A673 (cell line): ENCODE measurements around the gene BEND3. TPM values are rescaled to one million over a fixed set of nuclear protein-coding genes. Genes with fewer than 3 reads are reported as not detected.
"Not testable (repeated sequence)": the region's sequence is repeated elsewhere in the genome, so short reads cannot be mapped to it uniquely, and the experiment has no call there.

Experiments used
- BruUV-seq: library from RNA; stranded (reverse); fragments of 400-500 nt; replicated peaks from 2 replicates; lab custom pipeline; 2021; lab: Mats Ljungman, UMichigan
- CTCF ChIA-PET: fragments of 300-600 bp; sonication (Branson Sonifier 250); formaldehyde crosslinking; loops from one replicate; lab custom pipeline; 2022; ENCODE audit warnings: antibody characterized with exemption; lab: Charles Lee
- POLR2A ChIA-PET: fragments of 300-600 bp; sonication (Branson Sonifier 250); formaldehyde crosslinking; loops from one replicate; lab custom pipeline; 2022; ENCODE audit warnings: antibody characterized with exemption; ENCODE audit not compliant: low non-redundant PET; lab: Charles Lee
- DNase-seq: peaks from one replicate; pipeline ENCODE4 v3.0.0-alpha.2; 2015; ENCODE audit warnings: low spot score
- H3K27ac ChIP-seq: fragments of 200-600 bp; sonication (generic); 2 replicates; pipeline ENCODE4 v1.5.1; 2016; ENCODE audit warnings: mixed run types, low read depth, mild to moderate bottlenecking, mixed read lengths, antibody characterized with exemption, low read length; ENCODE audit not compliant: poor library complexity, severe bottlenecking
- H3K27me3 ChIP-seq: fragments of 200-600 bp; sonication (generic); replicated peaks from 2 replicates; pipeline ENCODE4 v1.6.1; 2017; ENCODE audit warnings: mixed run types, low read depth, mild to moderate bottlenecking, mixed read lengths, antibody characterized with exemption, low read length; ENCODE audit not compliant: insufficient read depth, poor library complexity
- H3K36me3 ChIP-seq: fragments of 200-600 bp; sonication (generic); 2 replicates; pipeline ENCODE4 v1.6.1; 2016; ENCODE audit warnings: mixed run types, mild to moderate bottlenecking, mixed read lengths, antibody characterized with exemption, low read length; ENCODE audit not compliant: insufficient read depth, poor library complexity, severe bottlenecking
- H3K4me1 ChIP-seq: fragments of 200-600 bp; sonication (generic); 2 replicates; pipeline ENCODE4 v1.6.1; 2017; ENCODE audit warnings: mixed run types, mild to moderate bottlenecking, mixed read lengths, antibody characterized with exemption, low read length; ENCODE audit not compliant: insufficient read depth, poor library complexity, severe bottlenecking
- H3K4me3 ChIP-seq: fragments of 200-600 bp; sonication (generic); 2 replicates; pipeline ENCODE4 v1.5.1; 2016; ENCODE audit warnings: low read depth, mixed run types, mild to moderate bottlenecking, mixed read lengths, low read length; ENCODE audit not compliant: poor library complexity, severe bottlenecking
- H3K9me3 ChIP-seq: fragments of 200-600 bp; sonication (generic); 2 replicates; pipeline ENCODE4 v1.6.1; 2016; ENCODE audit warnings: mixed run types, low read depth, mild to moderate bottlenecking, mixed read lengths, antibody characterized with exemption, low read length; ENCODE audit not compliant: poor library complexity, severe bottlenecking
- EZH2 ChIP-seq: fragments of 200-600 bp; sonication (generic); IDR thresholded peaks from 2 replicates; pipeline ENCODE4 v1.6.1; 2017; ENCODE audit warnings: borderline replicate concordance, low read depth, mild to moderate bottlenecking, mixed read lengths, antibody characterized with exemption, low read length; ENCODE audit not compliant: poor library complexity, severe bottlenecking
- intact Hi-C: fragments of 100-400 bp; cut with micrococcal nuclease; formaldehyde crosslinking; loops from one replicate; pipeline ENCODE4 v1.10.0; 2022; ENCODE audit not compliant: unreplicated experiment
- total RNA-seq: library from RNA; stranded (reverse); gene quantifications from 2 replicates; pipeline ENCODE4 v1.2.3, GENCODE V29; 2021
- TF ChIP-seq, protein P1 (sequence below): fragments of 300-800, 200-600 bp; sonication (generic); conservative IDR thresholded peaks from 2 replicates; pipeline ENCODE4 v1.5.1; 2017; ENCODE audit warnings: low read depth, mild to moderate bottlenecking, antibody characterized with exemption, low read length, moderate library complexity, mixed read lengths

Gene BEND3
- total RNA-seq, 1 experiment from 2014 or later: 10.9 TPM

DNA sequence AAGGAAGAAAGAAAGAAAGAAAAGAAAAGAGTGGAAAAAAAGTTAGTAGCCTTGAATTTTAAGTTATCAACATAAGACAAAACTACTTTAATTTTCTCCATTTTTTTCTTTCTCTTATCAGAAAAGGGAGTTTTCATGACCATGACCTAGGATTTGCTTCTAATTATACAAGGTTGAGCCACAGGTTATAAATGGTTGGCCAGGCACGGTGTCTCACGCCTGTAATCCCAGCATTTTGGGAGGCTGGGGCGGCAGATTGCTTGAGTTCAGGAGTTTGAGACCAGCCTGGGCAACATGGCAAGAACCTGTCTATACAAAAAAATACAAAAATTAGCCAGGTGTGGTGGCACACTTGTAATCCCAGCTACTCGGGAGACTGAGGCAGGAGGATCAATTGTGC is 95.1 kb downstream of the BEND3 start:
- ChIA-PET CTCF (no interaction called here), POLR2A (no interaction called here)
- intact Hi-C loops: no loop called here
- no peaks in the 10 kb centered on the region for H3K9me3 ChIP-seq
- TF ChIP-seq, protein P1, sequence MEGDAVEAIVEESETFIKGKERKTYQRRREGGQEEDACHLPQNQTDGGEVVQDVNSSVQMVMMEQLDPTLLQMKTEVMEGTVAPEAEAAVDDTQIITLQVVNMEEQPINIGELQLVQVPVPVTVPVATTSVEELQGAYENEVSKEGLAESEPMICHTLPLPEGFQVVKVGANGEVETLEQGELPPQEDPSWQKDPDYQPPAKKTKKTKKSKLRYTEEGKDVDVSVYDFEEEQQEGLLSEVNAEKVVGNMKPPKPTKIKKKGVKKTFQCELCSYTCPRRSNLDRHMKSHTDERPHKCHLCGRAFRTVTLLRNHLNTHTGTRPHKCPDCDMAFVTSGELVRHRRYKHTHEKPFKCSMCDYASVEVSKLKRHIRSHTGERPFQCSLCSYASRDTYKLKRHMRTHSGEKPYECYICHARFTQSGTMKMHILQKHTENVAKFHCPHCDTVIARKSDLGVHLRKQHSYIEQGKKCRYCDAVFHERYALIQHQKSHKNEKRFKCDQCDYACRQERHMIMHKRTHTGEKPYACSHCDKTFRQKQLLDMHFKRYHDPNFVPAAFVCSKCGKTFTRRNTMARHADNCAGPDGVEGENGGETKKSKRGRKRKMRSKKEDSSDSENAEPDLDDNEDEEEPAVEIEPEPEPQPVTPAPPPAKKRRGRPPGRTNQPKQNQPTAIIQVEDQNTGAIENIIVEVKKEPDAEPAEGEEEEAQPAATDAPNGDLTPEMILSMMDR: no peak
- H3K4me3 ChIP-seq: no peak overlapping the region
- no peak for DNase-seq
- H3K36me3 ChIP-seq: no peaks in the 10 kb centered on the region
- H3K27me3 ChIP-seq: no peaks in the 10 kb centered on the region
- H3K27ac ChIP-seq: no peak overlapping the region
- no peaks in the 10 kb centered on the region for H3K4me1 ChIP-seq
- BruUV-seq: no TSS peak

DNA sequence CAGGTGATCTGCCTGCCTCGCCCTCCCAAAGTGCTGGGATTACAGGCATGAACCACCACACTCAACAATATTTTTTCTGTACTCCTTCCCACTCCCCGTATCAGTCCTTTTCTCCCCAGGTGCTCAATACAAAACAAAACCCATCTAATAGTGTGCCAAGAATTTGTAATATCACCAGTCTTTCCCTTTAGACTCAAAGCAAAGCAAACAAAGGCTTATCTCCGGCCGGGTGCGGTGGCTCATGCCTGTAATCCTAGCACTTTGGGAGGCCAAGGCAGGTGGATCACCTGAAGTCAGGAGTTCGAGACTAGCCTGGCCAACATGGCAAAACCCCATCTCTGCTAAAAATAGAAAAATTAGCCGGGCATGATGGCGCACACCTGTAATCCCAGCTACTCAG is 95.7 kb downstream of the BEND3 start:
- POLR2A ChIA-PET, intact Hi-C loops, H3K4me1 ChIP-seq, H3K4me3 ChIP-seq, H3K27me3 ChIP-seq, CTCF ChIA-PET, DNase-seq, BruUV-seq, H3K9me3 ChIP-seq, H3K36me3 ChIP-seq, H3K27ac ChIP-seq: not testable (repeated sequence)

DNA sequence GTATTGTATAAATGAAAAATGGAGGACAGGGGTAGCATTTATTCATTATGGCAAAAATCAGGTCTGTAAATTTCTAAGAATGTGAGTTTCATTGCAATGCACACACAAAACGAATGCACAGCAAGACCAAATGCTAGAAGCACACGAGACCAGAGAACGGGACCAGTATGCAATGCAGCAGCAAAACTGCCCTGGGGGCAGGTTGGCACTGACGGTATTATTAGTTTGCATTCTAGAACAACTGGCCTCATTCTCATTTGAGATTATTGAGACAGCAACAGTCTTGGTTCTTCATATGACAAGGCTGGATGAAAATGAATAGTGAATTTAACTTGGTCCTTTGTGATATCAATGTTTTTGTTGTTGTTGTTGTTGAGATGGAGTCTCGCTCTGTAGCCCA is 96.3 kb downstream of the BEND3 start:
- no TSS peak for BruUV-seq
- POLR2A ChIA-PET: interaction anchor here (0.6 kb wide), 1 partner anchor 163 kb away, joined by 8 read pairs; no protein-coding TSS in a partner anchor
- Histone ChIP-seq H3K27ac (no peak overlapping the region), H3K36me3 (no peaks in the 10 kb centered on the region), H3K27me3 (no peaks in the 10 kb centered on the region), H3K9me3 (no peaks in the 10 kb centered on the region), H3K4me3 (no peak overlapping the region), H3K4me1 (no peaks in the 10 kb centered on the region)
- CTCF ChIA-PET: no interaction called here
- TF ChIP-seq, protein P1: no peak
- TF ChIP-seq EZH2: no peak
- no peak for DNase-seq
- intact Hi-C loops: no loop called here

Other genes with a start within 250 kb of the BEND3 start
- 10.2 and 12.2 TPM in 2 replicates for gene CD24, start 140.8 kb downstream of the BEND3 start, total RNA-seq
- 22.6 and 22.8 TPM in 2 replicates for gene MTRES1, start 87.3 kb downstream of the BEND3 start, total RNA-seq